HAP-1 (cell line): ENCODE results near the gene ST6GAL1.

Experiments
- DNase-seq, 2 experiments: peaks; one replicate each; pipeline ENCODE4 v3.0.0-alpha.2; 2016 to 2020; ENCODE audit warnings: low spot score in 2 of 2
- H3K27me3 ChIP-seq: fragments of 250-450 bp; sonication (Bioruptor Pico); 2 replicates; pipeline ENCODE4 v1.5.1; 2020; ENCODE audit warnings: low read depth, mild to moderate bottlenecking, moderate library complexity
- H3K36me3 ChIP-seq: fragments of 250-450 bp; sonication (Bioruptor Pico); replicated peaks from 2 replicates; pipeline ENCODE4 v1.5.1; 2020; ENCODE audit warnings: mild to moderate bottlenecking
- H3K4me1 ChIP-seq: fragments of 250-450 bp; sonication (Bioruptor Pico); 2 replicates; pipeline ENCODE4 v1.5.1; 2020; ENCODE audit warnings: mild to moderate bottlenecking
- H3K4me3 ChIP-seq: fragments of 250-450 bp; sonication (Bioruptor Pico); 2 replicates; pipeline ENCODE4 v1.5.1; 2020; ENCODE audit warnings: mild to moderate bottlenecking, moderate library complexity
- H3K9me3 ChIP-seq: fragments of 250-450 bp; sonication (Bioruptor Pico); 2 replicates; pipeline ENCODE4 v1.5.1; 2020; ENCODE audit warnings: mild to moderate bottlenecking, moderate library complexity
- in situ Hi-C: fragments of 300-500 bp; cut with MboI; formaldehyde crosslinking; loops from 3 replicates; pipeline ENCODE4 v1.14.3; 2020; ENCODE audit warnings: low sequenced_read_pairs, inconsistent platforms, mixed read lengths

ST6GAL1 gene

DNA sequence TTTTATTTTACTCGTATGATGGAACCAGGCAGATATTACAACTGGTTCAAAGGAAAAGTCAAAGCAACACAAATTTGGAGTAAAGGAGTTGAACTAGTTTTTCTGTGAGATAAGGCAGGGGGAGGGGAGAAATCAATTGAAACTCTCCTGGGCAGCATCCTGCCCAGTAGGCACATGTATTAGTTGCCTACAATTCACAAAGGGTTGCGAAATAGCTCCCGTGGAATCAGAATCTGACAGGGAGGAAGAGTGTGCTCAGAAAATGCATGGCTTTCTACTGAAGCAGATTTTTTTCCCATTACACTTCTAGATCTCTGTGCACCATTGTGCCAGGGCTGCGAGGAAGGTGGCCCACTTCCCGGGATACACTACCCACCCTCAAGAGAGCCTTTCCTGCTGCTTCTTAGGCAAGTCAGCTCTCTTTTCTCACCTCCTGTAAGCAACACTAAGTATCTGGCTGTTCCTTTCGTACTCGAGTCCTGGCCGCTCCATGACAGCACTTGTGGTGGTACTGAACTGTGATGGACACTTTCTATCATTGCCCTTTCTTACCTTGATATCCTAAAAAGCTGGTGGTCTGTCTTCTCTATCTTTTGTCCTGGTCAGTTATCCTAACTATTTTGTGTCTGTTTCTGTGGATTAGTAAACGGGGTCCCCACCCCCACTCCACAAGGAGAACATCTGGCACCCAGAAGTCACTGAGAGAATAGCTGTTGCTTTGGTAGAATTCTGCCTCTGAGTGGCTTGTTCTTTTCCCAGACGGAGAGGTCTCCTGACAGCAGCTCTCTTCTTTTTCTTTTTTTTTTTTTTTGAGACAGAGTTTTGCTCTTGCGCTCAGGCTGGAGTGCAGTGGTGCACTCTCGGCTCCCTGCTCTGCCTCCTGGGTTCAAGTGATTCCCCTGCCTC lies 134.1 kb downstream of the ST6GAL1 start:
- Histone ChIP-seq H3K36me3 (peaks cover 30% of the 10 kb centered on the region), H3K4me1 (peaks cover 3% of the 10 kb centered on the region; the same call in 1 of the 2 replicates), H3K27me3 (no peaks in the 10 kb centered on the region), H3K9me3 (no peaks in the 10 kb centered on the region), H3K4me3 (no peak overlapping the region)
- in situ Hi-C loops = no loop called here
- DNase-seq = no peak

- H3K36me3 ChIP-seq = peaks cover 27% of the 10 kb centered on the region
- H3K9me3 ChIP-seq = 0 out of 2 replicates have a peak, but pooled peaks cover 4% of the 10 kb centered on the region
- in situ Hi-C loops = no loop called here
- DNase-seq = peak; percentile 46 to 54
- H3K4me3 ChIP-seq = no peak overlapping the region
- H3K27me3 ChIP-seq = no peaks in the 10 kb centered on the region
- peaks cover 3% of the 10 kb centered on the region; the same call in 1 of the 2 replicates for H3K4me1 ChIP-seq
Measured at GRCh38 chr3:187066228-187066995, 136.1 kb downstream of the ST6GAL1 start.

GRCh38 chr3:187068787-187069186 lies 138.5 kb downstream of the ST6GAL1 start:
- Histone ChIP-seq H3K9me3 (0 out of 2 replicates have a peak, but pooled peaks cover 4% of the 10 kb centered on the region), H3K36me3 (peaks cover 29% of the 10 kb centered on the region), H3K27me3 (no peaks in the 10 kb centered on the region), H3K4me1 (peaks cover 8% of the 10 kb centered on the region), H3K4me3 (no peak overlapping the region)
- DNase-seq = no peak
- in situ Hi-C loops = no loop called here

DNA sequence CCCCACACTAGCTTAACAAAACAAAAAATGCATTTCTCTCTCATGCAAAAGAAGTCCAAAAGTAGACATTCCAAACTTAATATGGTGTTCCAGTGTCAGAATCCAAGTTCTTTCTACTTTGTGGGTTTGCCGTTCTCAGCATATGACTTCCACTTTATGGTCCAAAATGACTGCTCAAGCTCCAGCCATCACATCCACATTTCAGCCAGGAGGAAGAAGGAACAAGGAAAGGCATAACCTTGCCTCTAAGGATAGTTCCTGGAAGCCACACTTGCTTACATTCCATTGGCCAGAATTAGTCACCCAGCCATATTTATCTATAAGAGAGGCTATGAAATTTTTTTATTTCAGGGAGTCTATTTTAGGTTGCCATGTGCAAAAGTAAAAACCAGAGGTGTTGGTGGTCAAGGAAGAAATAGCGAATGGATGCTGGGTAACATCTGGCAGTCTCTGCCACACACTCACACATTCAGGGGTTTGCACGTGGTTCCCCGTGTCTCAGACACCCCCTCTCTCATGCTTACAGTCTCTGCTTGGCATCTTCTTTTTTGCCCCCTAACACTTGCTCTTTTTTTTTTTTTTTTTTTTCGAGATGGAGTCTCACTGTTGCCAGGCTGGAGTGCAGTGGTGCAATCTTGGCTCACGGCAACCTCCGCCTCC lies 139.7 kb downstream of the ST6GAL1 start:
- Histone ChIP-seq H3K4me3 (no peak overlapping the region), H3K9me3 (0 out of 2 replicates have a peak, but pooled peaks cover 4% of the 10 kb centered on the region), H3K36me3 (peaks cover 33% of the 10 kb centered on the region), H3K27me3 (no peaks in the 10 kb centered on the region), H3K4me1 (peaks cover 8% of the 10 kb centered on the region)
- in situ Hi-C loops = no loop called here
- DNase-seq = no peak

GRCh38 chr3:187072102-187072501 lies 141.8 kb downstream of the ST6GAL1 start:
- peaks cover 49% of the 10 kb centered on the region for H3K36me3 ChIP-seq
- DNase-seq = no peak
- in situ Hi-C loops = no loop called here
- 0 out of 2 replicates have a peak, but pooled peaks cover 4% of the 10 kb centered on the region for H3K9me3 ChIP-seq
- H3K27me3 ChIP-seq = no peaks in the 10 kb centered on the region
- peaks cover 8% of the 10 kb centered on the region for H3K4me1 ChIP-seq
- no peak overlapping the region for H3K4me3 ChIP-seq

- in situ Hi-C loops = no loop called here
- Histone ChIP-seq H3K9me3 (0 out of 2 replicates have a peak, but pooled peaks cover 4% of the 10 kb centered on the region), H3K27me3 (no peaks in the 10 kb centered on the region), H3K4me1 (peaks cover 8% of the 10 kb centered on the region), H3K4me3 (no peak overlapping the region), H3K36me3 (peaks cover 52% of the 10 kb centered on the region)
- DNase-seq = peak; percentile 55 to 66
Measured at GRCh38 chr3:187072511-187072910, 142.2 kb downstream of the ST6GAL1 start.

DNA sequence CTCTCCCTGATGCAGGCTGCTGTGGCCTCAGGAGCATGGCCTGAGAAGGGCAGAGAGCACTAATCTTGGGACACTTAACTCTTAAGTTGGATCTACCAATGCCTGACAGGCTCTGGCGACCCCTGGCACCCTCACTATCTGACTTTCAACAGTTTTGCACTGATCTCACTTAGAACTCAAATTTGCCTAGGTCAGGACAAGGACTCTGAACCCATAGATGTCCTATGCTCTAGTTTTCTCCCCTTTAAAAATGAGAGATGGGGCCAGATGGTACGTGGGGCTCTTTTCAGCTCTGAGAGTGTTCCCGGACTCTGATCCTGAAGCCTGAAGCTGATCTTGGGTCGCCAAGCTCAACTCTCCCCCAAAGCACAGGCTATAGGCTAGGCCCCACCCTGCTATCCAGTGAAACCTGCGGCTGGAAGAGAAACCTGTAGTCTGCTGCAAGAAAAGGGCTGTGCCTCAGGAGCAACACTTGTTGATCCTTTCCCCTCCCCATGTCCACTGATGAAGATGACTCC lies 143.3 kb downstream of the ST6GAL1 start:
- no peak overlapping the region for H3K4me3 ChIP-seq
- in situ Hi-C loops = no loop called here
- H3K36me3 ChIP-seq = peaks cover 61% of the 10 kb centered on the region
- H3K9me3 ChIP-seq = 0 out of 2 replicates have a peak, but pooled peaks cover 4% of the 10 kb centered on the region
- H3K27me3 ChIP-seq = no peaks in the 10 kb centered on the region
- DNase-seq = no peak
- H3K4me1 ChIP-seq = peaks cover 8% of the 10 kb centered on the region

DNA sequence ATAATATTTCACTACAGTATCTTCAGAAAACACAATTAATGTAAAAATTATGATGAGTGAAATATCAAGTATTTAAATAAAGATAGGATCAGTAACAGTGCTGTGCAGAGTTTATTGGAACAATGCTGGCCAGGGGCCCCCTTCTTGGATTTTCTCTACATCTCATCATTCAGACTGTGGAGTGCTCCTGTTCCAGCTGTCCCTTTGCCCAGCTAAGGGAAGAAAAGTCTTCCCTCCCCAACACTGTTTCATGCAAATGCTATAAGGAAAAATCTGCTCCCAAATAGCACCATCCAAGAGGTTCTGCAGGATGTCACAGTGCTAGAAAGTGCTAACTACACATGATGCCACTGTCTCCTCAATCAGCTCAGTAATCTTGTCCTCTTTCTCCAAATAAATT lies 144.5 kb downstream of the ST6GAL1 start:
- in situ Hi-C loops = no loop called here
- Histone ChIP-seq H3K4me1 (peaks cover 12% of the 10 kb centered on the region), H3K27me3 (no peaks in the 10 kb centered on the region), H3K36me3 (peaks cover 60% of the 10 kb centered on the region), H3K9me3 (0 out of 2 replicates have a peak, but pooled peaks cover under 1% of the 10 kb centered on the region), H3K4me3 (no peak overlapping the region)
- no peak for DNase-seq

DNA sequence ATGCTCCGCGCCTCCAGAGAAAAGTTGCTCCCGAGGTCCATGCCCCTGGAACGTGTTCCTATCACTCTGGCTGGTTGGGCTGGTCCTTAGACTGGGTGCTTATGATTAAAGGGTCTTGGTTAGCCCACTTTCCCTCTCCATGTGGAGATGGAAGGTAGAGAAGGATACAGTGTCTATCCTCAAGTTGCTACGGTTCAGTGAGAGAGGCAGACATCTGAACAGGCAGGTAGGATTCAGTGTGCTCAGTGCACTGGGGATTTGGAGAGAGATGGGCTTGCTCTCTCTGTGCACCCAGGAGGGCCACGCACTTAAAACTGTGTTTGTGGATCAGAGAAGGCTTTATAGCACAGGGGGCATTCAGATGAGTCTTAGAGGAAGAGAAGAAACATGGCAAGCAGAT lies 146.0 kb downstream of the ST6GAL1 start:
- no peaks in the 10 kb centered on the region for H3K27me3 ChIP-seq
- no peaks in the 10 kb centered on the region for H3K9me3 ChIP-seq
- in situ Hi-C loops = no loop called here
- H3K36me3 ChIP-seq = peaks cover 57% of the 10 kb centered on the region
- DNase-seq = no peak
- H3K4me1 ChIP-seq = peaks cover 21% of the 10 kb centered on the region
- H3K4me3 ChIP-seq = no peak overlapping the region

GRCh38 chr3:187077085-187077484 lies 146.8 kb downstream of the ST6GAL1 start:
- in situ Hi-C loops = no loop called here
- no peak for DNase-seq
- peaks cover 20% of the 10 kb centered on the region for H3K4me1 ChIP-seq
- peaks cover 57% of the 10 kb centered on the region for H3K36me3 ChIP-seq
- H3K4me3 ChIP-seq = no peak overlapping the region
- H3K9me3 ChIP-seq = no peaks in the 10 kb centered on the region
- H3K27me3 ChIP-seq = no peaks in the 10 kb centered on the region

DNA sequence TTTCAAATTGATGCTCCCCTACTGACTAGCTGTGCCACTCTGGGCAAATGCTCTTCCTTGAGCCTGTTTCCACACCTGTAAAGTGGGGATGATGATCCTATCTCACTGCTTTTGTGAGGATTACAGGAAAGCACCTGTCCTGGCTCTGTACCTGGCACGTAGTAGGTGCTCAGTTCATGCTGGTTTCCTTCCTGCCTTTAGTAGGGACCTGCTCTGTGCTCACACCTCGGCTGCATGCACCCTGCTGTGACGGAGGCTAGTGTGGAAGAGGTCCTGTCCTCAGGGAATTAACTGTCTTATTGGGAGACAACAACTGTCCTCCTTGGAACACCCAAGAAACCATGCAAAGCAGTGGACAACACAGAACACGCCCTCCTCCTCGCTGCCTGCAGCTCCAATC lies 147.2 kb downstream of the ST6GAL1 start:
- Histone ChIP-seq H3K27me3 (no peaks in the 10 kb centered on the region), H3K4me3 (no peak overlapping the region), H3K4me1 (peaks cover 15% of the 10 kb centered on the region), H3K9me3 (no peaks in the 10 kb centered on the region), H3K36me3 (peaks cover 57% of the 10 kb centered on the region)
- in situ Hi-C loops = no loop called here
- DNase-seq = no peak

- DNase-seq = no peak
- H3K4me3 ChIP-seq = no peak overlapping the region
- in situ Hi-C loops = no loop called here
- no peaks in the 10 kb centered on the region for H3K27me3 ChIP-seq
- peaks cover 15% of the 10 kb centered on the region for H3K4me1 ChIP-seq
- peaks cover 41% of the 10 kb centered on the region for H3K36me3 ChIP-seq
- H3K9me3 ChIP-seq = no peaks in the 10 kb centered on the region
Measured at GRCh38 chr3:187079090-187080022, 149.0 kb downstream of the ST6GAL1 start.
